ENCODE data around the gene PADI2. TPM values are rescaled to one million over a fixed set of nuclear protein-coding genes. Genes with fewer than 3 reads are reported as not detected.
A peak's percentile ranks its signal among the peaks of the same experiment; 100 is the strongest.

The PADI2 gene
- total RNA-seq, 1 experiment from 2014 or later: 3.0 TPM

- H4K20me1 ChIP-seq (ENCODE audit: control insufficient read depth, insufficient read depth, insufficient read length): no peaks in the 10 kb centered on the region
- H3K4me1 ChIP-seq (ENCODE audit: insufficient read depth, low read length): peaks cover 6% of the 10 kb centered on the region; the same call in 1 of the 2 replicates
- no peak overlapping the region for H2AFZ ChIP-seq (ENCODE audit: low read length)
- H2BK12ac ChIP-seq (ENCODE audit: insufficient read length, low read depth, low read length): no peak overlapping the region
- H3K9ac ChIP-seq (ENCODE audit: extremely low read depth, insufficient read length, low read length): no peak overlapping the region
- no peak overlapping the region for H3K14ac ChIP-seq (ENCODE audit: insufficient read depth, low read length)
- H2AK5ac ChIP-seq (ENCODE audit: insufficient read length, low read length): no peak overlapping the region
- peaks cover 12% of the 10 kb centered on the region for H3K79me1 ChIP-seq (ENCODE audit: insufficient read depth, low read depth, low read length, poor library complexity, severe bottlenecking)
- DNase-seq: no peak
- Mint-ChIP-seq H3K9me3 (no peaks in the 10 kb centered on the region), H3K27ac (no peak overlapping the region; a peak in 1 of 7 replicates), H3K36me3 (ENCODE audit: insufficient read depth in 1 of 3, low read depth in 3 of 3) (peaks cover 0 to 20% (median 6%) of the 10 kb centered on the region in 3 experiments; a peak in 4 of 7 replicates), H3K4me3 (peak overlapping the region; percentile 99; a peak in 4 of 5 replicates), H3K27me3 (ENCODE audit: low read depth) (peaks cover 4% of the 10 kb centered on the region), H3K4me1 (peaks cover 4 to 15% of the 10 kb centered on the region in 2 experiments)
- no peak overlapping the region for H2BK20ac ChIP-seq (ENCODE audit: low read depth, low read length, poor library complexity, severe bottlenecking)
- no peak overlapping the region for H2BK5ac ChIP-seq (ENCODE audit: insufficient read length, low read length)
- H3T11ph ChIP-seq (ENCODE audit: low read length): no peak overlapping the region
- peaks cover 2% of the 10 kb centered on the region; the same call in 1 of the 2 replicates for H3K27me3 ChIP-seq (ENCODE audit: insufficient read depth, low read length)
- H3K18ac ChIP-seq (ENCODE audit: insufficient read length, low read depth, low read length): no peak overlapping the region
- no peak overlapping the region for H2BK15ac ChIP-seq (ENCODE audit: low read depth, low read length)
- H3K4me2 ChIP-seq (ENCODE audit: insufficient read depth, insufficient read length, low read length): peak overlapping the region; percentile 95
- no peak overlapping the region for H3K4ac ChIP-seq (ENCODE audit: low read depth, low read length)
- H3K79me2 ChIP-seq (ENCODE audit: insufficient read depth, low read length): peaks cover 11% of the 10 kb centered on the region
- H4K8ac ChIP-seq (replicated peaks; ENCODE audit: insufficient read length, low read depth, low read length): no peak overlapping the region
- no peaks in the 10 kb centered on the region for H3K9me3 ChIP-seq (ENCODE audit: control insufficient read depth, low read depth, low read length)
- H3K23ac ChIP-seq (ENCODE audit: insufficient read length, low read depth, low read length): no peak overlapping the region
- peaks cover 5% of the 10 kb centered on the region for H3K23me2 ChIP-seq (ENCODE audit: insufficient read length, low read depth, low read length, poor library complexity, severe bottlenecking)
- no peak overlapping the region for H3K27ac ChIP-seq (ENCODE audit: insufficient read length, low read depth, low read length)
- H4K5ac ChIP-seq (ENCODE audit: insufficient read length, low read depth, low read length): no peak overlapping the region
- no peak overlapping the region for H4K91ac ChIP-seq (ENCODE audit: insufficient read length, low read depth, low read length)
- no peak overlapping the region for H3K56ac ChIP-seq (ENCODE audit: insufficient read length, low read depth, low read length)
- H2BK120ac ChIP-seq (ENCODE audit: low read depth, low read length, poor library complexity, severe bottlenecking): no peak overlapping the region
- TF ChIP-seq CTCF (conservative IDR thresholded peaks at IDR 0.05): no peak
These were observed 66.6 kb downstream of the PADI2 start for GRCh38 chr1:17052641-17053040.
